Bronchial epithelial cell (primary cell): ENCODE results near the gene NR2E1. TPM values are rescaled to one million over a fixed set of nuclear protein-coding genes. Genes with fewer than 3 reads are reported as not detected.

Experiments
- DNase-seq: peaks from one replicate; pipeline ENCODE4 v3.0.0-alpha.2; 2010; ENCODE audit warnings: low read depth
- FAIRE-seq: peaks from 2 replicates; lab custom pipeline; 2011; peaks lifted over from hg19 to GRCh38; lab: Jason Lieb, UNC
- H3K27me3 ChIP-seq: 2 replicates; pipeline ENCODE4 v1.5.1; 2011; ENCODE audit warnings: low read length; ENCODE audit not compliant: control insufficient read depth, insufficient read depth
- H3K36me3 ChIP-seq: 2 replicates; pipeline ENCODE4 v1.5.1; 2011; ENCODE audit warnings: low read length; ENCODE audit not compliant: control insufficient read depth, insufficient read depth
- H3K4me3 ChIP-seq: 2 replicates; pipeline ENCODE4 v1.5.1; 2011; ENCODE audit warnings: mild to moderate bottlenecking, low read depth, low read length, control low read depth
- total RNA-seq: library from RNA; depleted of rRNA; stranded (reverse); fragments of >200 nt; gene quantifications from 2 replicates; pipeline ENCODE4 v1.2.1, GENCODE V29; 2014
- TF ChIP-seq, protein P1 (sequence below): IDR thresholded peaks from 2 replicates; pipeline ENCODE4 v1.5.1; 2011; ENCODE audit warnings: mild to moderate bottlenecking, moderate library complexity, low read length, control low read depth, inconsistent platforms; ENCODE audit not compliant: insufficient read depth, severe bottlenecking

NR2E1 gene
- total RNA-seq, 1 donor from 2014 or later: not detected

DNA sequence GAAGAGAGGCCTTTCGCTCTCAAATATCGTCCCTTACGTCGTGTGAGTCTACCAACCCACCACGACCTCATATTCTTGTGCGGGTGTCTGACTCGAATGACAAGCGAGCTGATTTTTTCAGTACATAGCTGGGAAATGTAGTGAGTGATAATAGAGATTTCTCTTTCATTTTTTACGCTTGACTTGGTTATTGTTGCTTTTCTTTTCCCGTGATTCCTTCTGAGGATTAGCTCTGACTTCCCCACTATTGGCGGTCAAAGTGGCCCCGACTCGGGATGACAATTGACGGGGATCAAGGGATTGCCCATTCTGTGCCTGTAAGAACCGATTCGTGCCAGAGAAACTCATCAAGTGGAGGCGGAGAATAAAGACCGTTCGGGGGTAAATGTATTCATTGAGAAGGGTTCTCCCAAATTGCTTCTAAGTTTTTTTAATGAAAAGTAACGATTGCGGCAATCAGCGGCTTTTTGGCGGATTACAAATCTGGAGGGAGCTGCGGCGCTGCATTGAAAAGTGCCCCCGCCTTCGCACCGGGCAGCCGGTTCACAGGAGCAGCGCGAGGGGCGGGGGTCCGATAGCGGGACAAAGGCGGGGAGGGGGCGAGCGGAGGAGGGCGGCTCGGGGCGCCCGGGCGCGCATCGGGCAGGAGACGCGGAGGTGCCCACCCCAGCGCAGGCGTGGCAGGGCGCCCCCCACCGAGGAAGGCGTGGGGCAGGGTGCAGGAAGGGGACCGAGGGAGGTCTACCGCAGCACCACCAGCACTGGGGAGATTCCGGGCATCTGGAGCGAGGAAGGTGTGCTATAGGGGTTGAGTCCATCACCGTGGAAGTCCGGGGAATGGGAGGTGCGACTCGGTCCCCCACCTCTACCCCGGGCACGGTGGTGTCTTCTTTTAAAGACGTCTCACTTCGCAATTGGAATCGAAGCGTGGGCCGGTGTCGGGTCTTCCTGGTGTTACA lies 46.7 kb upstream of the NR2E1 start:
- TF ChIP-seq, protein P1, sequence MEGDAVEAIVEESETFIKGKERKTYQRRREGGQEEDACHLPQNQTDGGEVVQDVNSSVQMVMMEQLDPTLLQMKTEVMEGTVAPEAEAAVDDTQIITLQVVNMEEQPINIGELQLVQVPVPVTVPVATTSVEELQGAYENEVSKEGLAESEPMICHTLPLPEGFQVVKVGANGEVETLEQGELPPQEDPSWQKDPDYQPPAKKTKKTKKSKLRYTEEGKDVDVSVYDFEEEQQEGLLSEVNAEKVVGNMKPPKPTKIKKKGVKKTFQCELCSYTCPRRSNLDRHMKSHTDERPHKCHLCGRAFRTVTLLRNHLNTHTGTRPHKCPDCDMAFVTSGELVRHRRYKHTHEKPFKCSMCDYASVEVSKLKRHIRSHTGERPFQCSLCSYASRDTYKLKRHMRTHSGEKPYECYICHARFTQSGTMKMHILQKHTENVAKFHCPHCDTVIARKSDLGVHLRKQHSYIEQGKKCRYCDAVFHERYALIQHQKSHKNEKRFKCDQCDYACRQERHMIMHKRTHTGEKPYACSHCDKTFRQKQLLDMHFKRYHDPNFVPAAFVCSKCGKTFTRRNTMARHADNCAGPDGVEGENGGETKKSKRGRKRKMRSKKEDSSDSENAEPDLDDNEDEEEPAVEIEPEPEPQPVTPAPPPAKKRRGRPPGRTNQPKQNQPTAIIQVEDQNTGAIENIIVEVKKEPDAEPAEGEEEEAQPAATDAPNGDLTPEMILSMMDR: no peak
- Histone ChIP-seq H3K36me3 (no peaks in the 10 kb centered on the region), H3K4me3 (no peak overlapping the region), H3K27me3 (peaks cover 46% of the 10 kb centered on the region)
- no peak for DNase-seq
- no peak for FAIRE-seq

- TF ChIP-seq, protein P1: no peak
- no peak for FAIRE-seq
- DNase-seq: no peak
- no peak overlapping the region for H3K4me3 ChIP-seq
- no peaks in the 10 kb centered on the region for H3K36me3 ChIP-seq
- peaks cover 52% of the 10 kb centered on the region for H3K27me3 ChIP-seq
Observed at GRCh38 chr6:108119769-108120141, 46.1 kb upstream of the NR2E1 start.

DNA sequence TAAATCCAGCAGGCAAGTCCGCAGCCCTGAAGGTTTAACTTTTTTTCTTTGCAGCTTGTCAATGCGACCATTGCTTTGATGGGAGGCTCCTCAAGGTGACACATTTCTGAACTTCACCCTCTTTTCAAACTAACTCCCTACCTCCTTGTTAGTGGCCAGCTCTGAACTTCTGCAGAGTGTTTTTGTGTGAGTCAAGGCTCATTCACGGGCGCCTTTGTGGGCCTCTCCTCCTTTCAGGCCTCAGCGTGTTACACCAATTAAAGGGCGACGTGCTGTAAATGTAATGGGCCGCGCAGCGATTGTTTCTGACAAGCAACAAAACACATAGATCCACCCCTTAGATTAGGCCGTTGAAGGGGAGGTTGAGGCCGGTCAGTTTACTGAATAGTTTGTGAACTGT lies 45.5 kb upstream of the NR2E1 start:
- DNase-seq: no peak
- TF ChIP-seq, protein P1: no peak
- Histone ChIP-seq H3K4me3 (no peak overlapping the region), H3K36me3 (no peaks in the 10 kb centered on the region), H3K27me3 (peaks cover 50% of the 10 kb centered on the region)
- no peak for FAIRE-seq

GRCh38 chr6:108121612-108122011 lies 44.2 kb upstream of the NR2E1 start:
- FAIRE-seq (no peak), DNase-seq (no peak)
- Histone ChIP-seq H3K27me3 (peaks cover 43% of the 10 kb centered on the region), H3K36me3 (no peaks in the 10 kb centered on the region), H3K4me3 (no peak overlapping the region)
- TF ChIP-seq, protein P1: no peak

GRCh38 chr6:108123481-108123929 lies 42.3 kb upstream of the NR2E1 start:
- Histone ChIP-seq H3K4me3 (no peak overlapping the region), H3K36me3 (no peaks in the 10 kb centered on the region), H3K27me3 (peaks cover 28% of the 10 kb centered on the region)
- no peak for FAIRE-seq
- TF ChIP-seq, protein P1: no peak
- no peak for DNase-seq
